Stimulated activated CD4-positive, alpha-beta T cell treated with anti-CD3 and anti-CD28 coated beads, Interleukin-12 subunit alpha, Interleukin-12 subunit beta, amount 100 ng/mL, for 24 hours (primary cell): ENCODE results near the gene UBXN1.
"Not testable (repeated sequence)": the region's sequence is repeated elsewhere in the genome, so short reads cannot be mapped to it uniquely, and the experiment has no call there.

Experiments
- DNase-seq, 2 experiments: peaks; one replicate each; pipeline ENCODE4 v3.0.0-alpha.2; 2020; ENCODE audit warnings: low read depth in 2 of 2

Gene UBXN1

GRCh38 chr11:62708793-62709192, 29.9 kb upstream of the UBXN1 start:
- peak in 1 of 2 experiments; percentile 24 for DNase-seq

- DNase-seq = no peak
These were observed 29.5 kb upstream of the UBXN1 start for GRCh38 chr11:62708392-62708791.

- no peak for DNase-seq
These were observed 28.5 kb upstream of the UBXN1 start, which contains the start of the genes BSCL2 and GNG3 for GRCh38 chr11:62707277-62707861. Gene BSCL2, minus strand, starts transcription at chr11:62707424. Its CDS starts 229 bp downstream, at chr11:62707195. Gene GNG3, plus strand, starts transcription at chr11:62707676. Its CDS starts 620 bp downstream, at chr11:62708296.

- no peak for DNase-seq
These were observed 28.0 kb upstream of the UBXN1 start for GRCh38 chr11:62706850-62707247.

GRCh38 chr11:62705880-62706849, 27.3 kb upstream of the UBXN1 start:
- DNase-seq = peak; percentile 88 to 91

GRCh38 chr11:62705413-62705812, 26.5 kb upstream of the UBXN1 start:
- no peak for DNase-seq

GRCh38 chr11:62703921-62704320, 25.0 kb upstream of the UBXN1 start:
- DNase-seq = not testable (repeated sequence)

GRCh38 chr11:62702246-62702645, 23.4 kb upstream of the UBXN1 start:
- no peak for DNase-seq

GRCh38 chr11:62694455-62695167, 15.7 kb upstream of the UBXN1 start:
- DNase-seq = peak; percentile 37 to 67

GRCh38 chr11:62693624-62694023, 14.8 kb upstream of the UBXN1 start:
- not testable (repeated sequence) for DNase-seq

- DNase-seq = no peak
These were observed 10.7 kb upstream of the UBXN1 start, which contains the start of gene LRRN4CL for GRCh38 chr11:62689421-62690183. Gene LRRN4CL, minus strand, starts transcription at chr11:62689530. Its CDS starts 1,022 bp downstream, at chr11:62688508.

- DNase-seq = no peak
These were observed 9.6 kb upstream of the UBXN1 start for GRCh38 chr11:62688491-62688890.

- DNase-seq = no peak
These were observed 8.9 kb upstream of the UBXN1 start for GRCh38 chr11:62687508-62688396.

- no peak for DNase-seq
These were observed 3.6 kb upstream of the UBXN1 start for GRCh38 chr11:62682518-62682917.

- DNase-seq = no peak
These were observed 2.0 kb upstream of the UBXN1 start for GRCh38 chr11:62680825-62681240.

- no peak for DNase-seq
These were observed 472 bp downstream of the UBXN1 start for GRCh38 chr11:62678433-62678769.

GRCh38 chr11:62677714-62678113, 1.2 kb downstream of the UBXN1 start:
- DNase-seq = no peak

GRCh38 chr11:62677156-62677555, 1.7 kb downstream of the UBXN1 start:
- no peak for DNase-seq

GRCh38 chr11:62676698-62677097, 2.2 kb downstream of the UBXN1 start:
- no peak for DNase-seq

- DNase-seq = not testable (repeated sequence)
These were observed 3.5 kb downstream of the UBXN1 start for GRCh38 chr11:62675415-62675814.
